ENCODE measurements around the gene KLHL29.

DNA sequence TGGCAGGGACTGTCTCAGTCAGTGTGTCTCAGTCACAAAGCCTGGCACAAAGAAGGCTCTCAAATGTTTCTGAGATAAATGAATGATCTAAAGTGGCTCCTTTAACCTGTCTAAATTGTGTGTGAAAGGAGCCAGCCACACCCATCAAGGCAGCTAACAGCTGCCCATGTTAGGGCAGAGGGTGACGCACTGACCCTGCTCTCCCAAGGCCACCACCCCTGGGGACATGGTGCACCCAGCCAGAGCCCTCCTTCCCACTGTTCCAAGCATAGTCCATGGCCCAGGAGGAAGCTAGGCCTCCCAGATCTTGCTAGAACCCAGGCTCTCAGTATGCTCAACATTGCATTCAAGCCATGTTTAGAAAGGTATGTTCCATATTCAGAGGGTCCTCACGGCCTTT is 100.3 kb downstream of the KLHL29 start:
- TF ChIP-seq, protein P1, sequence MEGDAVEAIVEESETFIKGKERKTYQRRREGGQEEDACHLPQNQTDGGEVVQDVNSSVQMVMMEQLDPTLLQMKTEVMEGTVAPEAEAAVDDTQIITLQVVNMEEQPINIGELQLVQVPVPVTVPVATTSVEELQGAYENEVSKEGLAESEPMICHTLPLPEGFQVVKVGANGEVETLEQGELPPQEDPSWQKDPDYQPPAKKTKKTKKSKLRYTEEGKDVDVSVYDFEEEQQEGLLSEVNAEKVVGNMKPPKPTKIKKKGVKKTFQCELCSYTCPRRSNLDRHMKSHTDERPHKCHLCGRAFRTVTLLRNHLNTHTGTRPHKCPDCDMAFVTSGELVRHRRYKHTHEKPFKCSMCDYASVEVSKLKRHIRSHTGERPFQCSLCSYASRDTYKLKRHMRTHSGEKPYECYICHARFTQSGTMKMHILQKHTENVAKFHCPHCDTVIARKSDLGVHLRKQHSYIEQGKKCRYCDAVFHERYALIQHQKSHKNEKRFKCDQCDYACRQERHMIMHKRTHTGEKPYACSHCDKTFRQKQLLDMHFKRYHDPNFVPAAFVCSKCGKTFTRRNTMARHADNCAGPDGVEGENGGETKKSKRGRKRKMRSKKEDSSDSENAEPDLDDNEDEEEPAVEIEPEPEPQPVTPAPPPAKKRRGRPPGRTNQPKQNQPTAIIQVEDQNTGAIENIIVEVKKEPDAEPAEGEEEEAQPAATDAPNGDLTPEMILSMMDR (IDR thresholded peaks at IDR 0.05): no peak
- TF ChIP-seq TCF7L2 (IDR thresholded peaks at IDR 0.05; ENCODE audit: low read depth, low read length) (no peak), POLR2AphosphoS5 (IDR thresholded peaks at IDR 0.05; ENCODE audit: low read depth, low read length) (no peak), SIN3A (IDR thresholded peaks at IDR 0.05; ENCODE audit: borderline replicate concordance, insufficient read depth, low read depth, low read length) (no peak)

Data from Panc1 (cell line).